DMS114 treated with DMSO at 0.1 percent for 48 hours (cell line): ENCODE measurements around the gene NEK4.
"Not testable (repeated sequence)": the region's sequence is repeated elsewhere in the genome, so short reads cannot be mapped to it uniquely, and the experiment has no call there.

Experiments
- DNase-seq: peaks from one replicate; lab custom pipeline; 2025; ENCODE audit not compliant: unreplicated experiment; lab: John Stamatoyannopoulos, UW

Gene NEK4

GRCh38 chr3:52678265-52679198 is 92.2 kb downstream of the NEK4 start:
- DNase-seq = no peak

DNA sequence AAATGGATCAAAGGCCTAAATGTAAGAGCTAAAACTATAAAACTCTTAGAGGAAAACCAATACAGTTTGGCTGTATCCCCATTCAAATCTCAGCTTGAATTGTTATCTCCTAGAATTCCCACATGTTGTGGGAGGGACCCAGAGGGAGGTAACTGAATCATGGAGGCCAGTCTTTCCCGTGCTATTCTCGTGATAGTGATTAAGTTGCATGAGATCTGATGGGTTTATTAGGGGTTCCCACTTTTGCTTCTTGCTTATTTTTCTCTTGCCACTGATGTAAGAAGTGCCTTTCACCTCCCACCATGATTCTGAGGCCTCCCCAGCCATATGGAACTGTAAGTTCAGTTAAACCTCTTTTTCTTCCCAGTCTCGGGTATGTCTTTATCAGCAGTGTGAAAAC is 94.5 kb downstream of the NEK4 start:
- not testable (repeated sequence) for DNase-seq

GRCh38 chr3:52671676-52672075 is 99.1 kb downstream of the NEK4 start:
- DNase-seq = no peak

DNA sequence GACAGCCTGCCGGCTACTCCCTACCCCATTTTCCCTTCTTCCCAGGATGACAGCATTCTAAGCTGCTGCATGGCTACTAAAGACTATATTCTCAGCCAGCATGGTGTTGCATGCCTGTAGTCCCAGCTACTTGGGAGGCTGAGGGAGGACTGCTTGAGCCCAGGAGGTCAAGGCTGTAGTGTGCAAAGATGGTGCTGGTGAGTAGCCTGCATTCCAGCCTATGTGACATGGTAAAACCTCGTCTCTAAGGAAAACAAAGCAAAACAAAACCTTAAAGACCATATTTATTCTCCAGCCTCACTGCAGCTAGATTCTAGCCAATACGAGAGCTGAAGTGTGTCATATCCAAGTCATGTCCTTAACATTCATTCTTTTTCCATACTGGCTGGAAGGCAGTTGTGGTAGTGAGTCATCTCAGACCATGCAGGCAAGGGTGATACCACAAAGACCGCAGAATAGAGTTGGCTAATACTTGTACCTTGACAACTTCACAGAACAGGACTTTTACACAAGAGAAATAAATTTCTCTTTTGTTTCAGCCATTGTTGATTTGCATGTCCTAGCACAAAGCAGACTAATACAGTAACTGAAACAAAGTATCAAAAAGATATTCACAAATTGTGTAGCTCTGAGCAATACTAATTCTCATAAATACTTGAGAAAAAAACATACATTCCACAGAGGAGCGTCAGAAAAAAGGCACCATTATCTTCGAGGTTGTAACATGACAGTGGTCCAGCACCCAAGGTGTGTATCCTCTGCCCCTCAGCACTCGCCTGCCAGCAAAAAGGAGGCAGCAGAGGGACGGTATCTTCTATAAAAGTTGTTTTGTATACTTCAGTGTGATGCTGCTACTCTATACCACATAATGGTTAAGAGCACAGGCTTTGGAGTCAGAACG is 99.9 kb downstream of the NEK4 start:
- DNase-seq = no peak

DNA sequence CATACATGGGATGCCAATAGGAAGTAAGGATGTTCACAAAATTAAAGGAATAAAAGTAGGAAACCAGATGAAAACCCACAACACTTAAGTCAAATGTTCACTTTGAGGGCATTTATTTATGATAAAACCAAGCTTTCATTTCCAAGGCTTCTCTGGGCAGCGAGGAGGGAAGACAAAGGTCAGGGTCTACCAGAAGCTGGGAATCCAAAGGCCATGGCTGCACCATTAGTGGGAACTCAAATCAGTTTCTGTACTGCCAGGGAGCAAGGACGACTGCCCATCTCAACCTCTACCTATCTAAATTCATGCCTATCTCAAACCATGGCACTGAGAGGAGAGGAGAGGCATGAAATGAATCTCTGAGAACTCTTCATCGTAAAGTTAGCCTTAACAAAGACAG is 107.6 kb downstream of the NEK4 start:
- DNase-seq = no peak

- DNase-seq = no peak
Measured at GRCh38 chr3:52660046-52660445, 110.7 kb downstream of the NEK4 start.
